ENCODE data around the gene BTBD1.

GRCh38 chr15:83067638-83067962, 548 bp upstream of the BTBD1 start:
- TF ChIP-seq ZBTB33 (IDR thresholded peaks at IDR 0.05; ENCODE audit: extremely low read depth, insufficient replicate concordance, low read length) (no peak), CTCF (IDR thresholded peaks at IDR 0.05 in 2 of 3, conservative IDR thresholded peaks at IDR 0.05 in 1 of 3; ENCODE audit: borderline replicate concordance in 1 of 3, insufficient read depth in 1 of 3, low read depth in 2 of 3, low read length in 2 of 3) (no peak), EZH2 (IDR thresholded peaks at IDR 0.05) (no peak), POLR2AphosphoS5 (IDR thresholded peaks at IDR 0.05; ENCODE audit: low read depth, low read length) (no peak), RAD21 (IDR thresholded peaks at IDR 0.05; ENCODE audit: low read depth) (no peak), REST (IDR thresholded peaks at IDR 0.05; ENCODE audit: low read depth) (no peak), JUND (IDR thresholded peaks at IDR 0.05) (no peak), EZH2phosphoT487 (IDR thresholded peaks at IDR 0.05; ENCODE audit: borderline replicate concordance) (no peak), ATF3 (IDR thresholded peaks at IDR 0.05) (no peak), POLR2A (IDR thresholded peaks at IDR 0.05; ENCODE audit: borderline replicate concordance, extremely low read depth, insufficient read depth, insufficient read length) (no peak), YY1 (IDR thresholded peaks at IDR 0.05; ENCODE audit: extremely low read depth, insufficient replicate concordance, low read depth, low read length) (no peak)

Measured in HCT116 (cell line).